GM12873 (cell line): ENCODE data around the gene GCLC.

Source experiments
- TF ChIP-seq, protein P1 (sequence below): IDR thresholded peaks from 2 replicates; pipeline ENCODE4 v1.5.1; 2012; ENCODE audit warnings: low read depth, mild to moderate bottlenecking, moderate library complexity, low read length, control low read depth; ENCODE audit not compliant: insufficient read depth; ENCODE audit errors: missing control alignments

The GCLC gene

DNA sequence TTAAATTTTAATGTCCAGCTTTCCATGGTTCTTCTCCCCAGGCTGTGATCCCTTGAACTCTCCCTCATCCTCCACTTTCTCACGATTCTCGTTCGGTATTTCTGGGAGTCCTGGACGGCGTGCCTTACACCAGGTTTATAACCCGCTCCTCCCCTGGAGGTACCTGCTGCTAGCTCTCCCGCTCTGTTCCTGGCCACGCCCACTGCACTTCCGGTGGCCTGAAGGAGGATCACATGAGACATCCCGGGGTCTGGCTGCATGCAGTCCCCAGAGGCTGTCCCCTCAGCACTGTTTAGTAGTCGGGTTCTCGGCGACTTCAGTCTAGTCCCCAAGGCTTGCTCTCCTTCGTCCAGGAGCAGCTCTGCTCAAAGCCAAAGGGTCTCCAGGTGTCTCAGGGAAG is 28.4 kb upstream of the GCLC start:
- TF ChIP-seq, protein P1, sequence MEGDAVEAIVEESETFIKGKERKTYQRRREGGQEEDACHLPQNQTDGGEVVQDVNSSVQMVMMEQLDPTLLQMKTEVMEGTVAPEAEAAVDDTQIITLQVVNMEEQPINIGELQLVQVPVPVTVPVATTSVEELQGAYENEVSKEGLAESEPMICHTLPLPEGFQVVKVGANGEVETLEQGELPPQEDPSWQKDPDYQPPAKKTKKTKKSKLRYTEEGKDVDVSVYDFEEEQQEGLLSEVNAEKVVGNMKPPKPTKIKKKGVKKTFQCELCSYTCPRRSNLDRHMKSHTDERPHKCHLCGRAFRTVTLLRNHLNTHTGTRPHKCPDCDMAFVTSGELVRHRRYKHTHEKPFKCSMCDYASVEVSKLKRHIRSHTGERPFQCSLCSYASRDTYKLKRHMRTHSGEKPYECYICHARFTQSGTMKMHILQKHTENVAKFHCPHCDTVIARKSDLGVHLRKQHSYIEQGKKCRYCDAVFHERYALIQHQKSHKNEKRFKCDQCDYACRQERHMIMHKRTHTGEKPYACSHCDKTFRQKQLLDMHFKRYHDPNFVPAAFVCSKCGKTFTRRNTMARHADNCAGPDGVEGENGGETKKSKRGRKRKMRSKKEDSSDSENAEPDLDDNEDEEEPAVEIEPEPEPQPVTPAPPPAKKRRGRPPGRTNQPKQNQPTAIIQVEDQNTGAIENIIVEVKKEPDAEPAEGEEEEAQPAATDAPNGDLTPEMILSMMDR = no peak

DNA sequence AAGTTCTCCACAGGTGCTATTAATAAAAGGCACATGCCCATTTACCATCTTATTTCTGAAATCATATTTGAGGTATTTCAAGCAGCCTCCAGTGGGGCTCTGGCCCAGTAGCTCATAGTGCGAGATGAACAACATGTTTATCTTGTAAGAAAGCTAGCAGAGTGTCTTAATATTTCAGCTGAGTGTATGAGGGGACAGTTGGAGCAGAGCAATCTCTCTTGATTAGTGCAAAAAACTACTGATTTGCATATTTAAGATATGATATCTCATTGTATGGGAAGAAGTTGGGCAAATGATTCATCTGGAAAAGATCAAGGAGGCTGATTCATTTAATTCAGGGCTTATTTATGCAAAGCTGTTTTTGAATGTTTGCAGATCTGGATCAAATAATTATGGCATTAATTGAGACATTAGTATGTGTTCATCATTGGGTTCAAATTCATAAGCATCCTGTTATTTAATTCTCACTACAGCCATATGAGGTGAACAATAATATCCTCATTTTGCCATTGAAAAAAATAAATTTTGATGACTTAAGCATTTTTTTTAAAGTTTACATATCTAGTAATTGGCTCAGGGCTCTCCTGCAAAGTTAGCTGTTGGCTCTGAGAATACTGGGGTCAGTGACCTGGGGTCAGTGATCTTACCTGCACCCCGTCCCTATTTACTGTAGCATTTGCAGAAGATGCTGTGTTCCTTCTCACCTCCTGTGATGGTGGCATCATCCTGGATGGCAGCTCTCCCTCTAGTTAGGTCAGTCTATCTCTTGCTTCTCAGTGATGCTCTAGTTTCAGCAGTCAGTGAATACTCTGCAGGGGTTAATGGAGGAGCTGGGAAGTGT is 24.1 kb upstream of the GCLC start:
- TF ChIP-seq, protein P1 = no peak

DNA sequence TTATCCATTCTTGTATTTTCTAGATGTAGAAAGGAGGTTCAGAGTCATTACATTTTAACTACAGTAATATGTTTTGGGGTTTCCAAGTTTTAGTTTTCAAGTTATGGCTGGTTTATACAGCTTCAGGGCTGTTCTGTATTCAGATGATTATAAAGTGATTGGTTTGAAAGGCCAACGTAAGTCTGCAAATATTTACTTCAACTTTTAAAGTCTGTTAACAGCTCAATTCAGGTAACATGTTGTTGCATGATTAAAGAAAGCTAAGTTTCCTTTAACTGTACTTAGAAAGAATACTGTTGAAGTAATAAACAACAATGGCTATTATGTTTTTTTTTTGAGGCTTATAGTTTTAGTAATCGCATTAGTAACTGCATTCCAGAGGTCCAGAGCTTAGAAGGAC is 22.8 kb upstream of the GCLC start:
- TF ChIP-seq, protein P1 = no peak

DNA sequence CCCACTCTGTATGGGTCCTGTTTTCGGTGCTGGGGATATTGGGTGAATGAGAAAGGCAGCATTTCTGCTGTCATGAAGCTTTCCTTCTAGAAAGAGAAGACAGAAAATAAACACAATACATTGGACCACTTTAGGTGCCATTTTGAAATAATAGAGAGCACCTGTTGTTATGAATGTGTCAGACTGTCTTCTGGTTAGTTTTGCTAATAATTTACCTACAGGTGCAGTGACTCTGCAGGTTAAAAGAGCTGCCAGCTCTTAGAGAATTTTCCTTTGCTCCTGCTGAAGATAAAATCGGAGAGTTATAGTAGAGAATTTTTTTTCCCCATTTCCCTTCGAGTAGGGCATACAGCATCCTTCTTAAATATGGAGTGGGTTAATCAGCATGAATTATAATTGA is 21.9 kb upstream of the GCLC start:
- TF ChIP-seq, protein P1 = no peak

DNA sequence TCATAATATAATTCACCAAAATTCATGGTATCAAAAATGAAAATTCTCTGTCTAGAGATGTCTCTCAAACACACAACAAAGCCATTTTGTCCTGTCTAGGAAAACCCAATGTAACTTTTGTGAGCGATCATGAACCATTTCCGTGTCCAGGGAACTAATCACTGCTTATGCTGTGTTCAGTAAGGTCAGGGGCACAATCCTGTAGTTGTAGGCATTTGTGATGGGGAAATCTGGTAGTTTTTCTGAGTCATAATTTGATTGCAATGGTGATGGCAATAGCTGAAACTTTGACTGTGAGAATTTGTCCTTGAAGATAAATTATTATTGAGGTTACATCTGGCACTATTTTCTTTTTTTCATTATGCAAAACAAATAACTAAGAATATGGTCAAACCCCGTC is 21.0 kb upstream of the GCLC start:
- TF ChIP-seq, protein P1 = no peak

DNA sequence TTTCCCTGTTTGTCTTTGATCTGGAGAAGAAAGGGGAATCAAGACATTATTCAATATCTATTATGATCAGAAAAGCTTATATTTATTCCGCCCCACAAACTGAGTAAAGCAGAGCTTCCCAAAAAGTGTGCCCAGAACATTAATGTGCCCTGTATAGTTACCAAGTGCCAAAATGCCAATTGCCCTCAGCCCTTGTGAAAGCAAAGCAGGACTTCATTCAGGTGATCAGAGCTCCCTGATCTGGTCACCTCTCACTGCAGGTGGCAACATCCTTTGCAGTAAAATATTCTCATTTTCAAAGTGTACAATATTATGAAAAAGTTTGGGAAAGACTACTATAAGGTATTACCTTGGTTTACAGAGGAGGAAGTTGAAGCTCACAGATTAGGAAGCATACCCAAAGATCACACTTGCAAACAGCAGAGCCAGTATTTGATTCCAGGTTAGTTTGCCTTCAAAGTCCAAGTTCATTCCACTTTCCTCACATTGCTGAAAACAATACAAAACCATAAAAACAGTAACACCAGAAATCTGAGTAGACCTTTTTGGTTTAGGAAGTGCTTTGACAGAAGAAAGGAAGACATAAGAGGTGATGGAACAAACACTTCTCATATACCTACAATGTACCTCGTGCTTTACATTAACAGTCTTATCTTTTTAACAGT is 19.6 kb upstream of the GCLC start:
- TF ChIP-seq, protein P1 = no peak

DNA sequence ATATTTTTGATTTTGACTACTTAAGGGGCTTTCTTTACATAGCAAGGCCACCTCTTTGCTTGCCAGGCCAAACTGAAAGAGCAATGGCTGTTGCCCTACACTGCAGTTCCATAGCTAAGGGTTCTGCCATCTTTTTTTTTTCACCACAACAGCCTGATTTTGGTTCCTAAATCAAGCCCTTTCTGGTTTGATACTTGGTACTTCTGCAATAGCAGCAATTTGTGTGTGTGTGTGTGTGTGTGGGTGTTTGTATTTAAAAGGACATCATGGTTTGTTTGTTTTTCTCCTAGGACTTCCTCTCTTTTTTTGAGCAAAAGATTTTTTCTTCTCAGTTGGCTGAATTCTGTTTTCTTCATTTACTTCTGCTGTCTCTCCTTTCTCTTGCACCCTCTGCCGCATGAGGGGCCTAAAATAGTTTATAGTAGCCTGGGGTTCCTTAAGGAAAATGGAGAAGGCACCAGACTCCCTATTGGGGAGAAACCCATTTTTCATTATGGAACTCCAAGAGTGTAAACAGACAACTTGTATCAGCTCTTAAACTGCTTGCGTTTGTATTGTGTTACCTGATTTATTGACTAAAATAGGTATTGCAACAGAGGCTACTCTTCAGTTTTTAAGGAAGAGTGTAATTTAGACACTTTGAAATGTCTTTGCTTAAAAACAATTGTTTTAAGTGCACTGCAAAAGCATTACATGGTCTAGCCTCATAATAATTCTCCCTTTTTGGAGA is 12.2 kb upstream of the GCLC start:
- TF ChIP-seq, protein P1 = no peak
